OCI-LY1 (cell line): Measurements from ENCODE around the gene PURA.

Experiments
- H2AFZ ChIP-seq: fragments of 200-600 bp; sonication (generic), shearing (Covaris generic); 2 replicates; pipeline ENCODE4 v1.6.0; 2014; ENCODE audit warnings: antibody characterized with exemption, mild to moderate bottlenecking, low read length
- H3F3A ChIP-seq: fragments of 200-600 bp; sonication (generic), shearing (Covaris generic); 2 replicates; pipeline ENCODE4 v1.6.0; 2014; ENCODE audit warnings: mild to moderate bottlenecking, antibody characterized with exemption, low read length, moderate library complexity; ENCODE audit not compliant: insufficient read depth
- H3K27ac ChIP-seq: fragments of 200-600 bp; sonication (generic); 2 replicates; pipeline ENCODE4 v1.5.1; 2014; ENCODE audit warnings: low read length, mixed run types, mild to moderate bottlenecking, low read depth; ENCODE audit not compliant: poor library complexity, severe bottlenecking
- H3K27me3 ChIP-seq: fragments of 200-600 bp; sonication (generic); 2 replicates; pipeline ENCODE4 v1.6.0; 2014; ENCODE audit warnings: antibody characterized with exemption, mild to moderate bottlenecking, low read length, moderate library complexity; ENCODE audit not compliant: insufficient read depth
- H3K36me3 ChIP-seq: fragments of 200-600 bp; sonication (generic); 2 replicates; pipeline ENCODE4 v1.6.1; 2014; ENCODE audit warnings: mild to moderate bottlenecking, antibody characterized with exemption, low read length, moderate library complexity, mixed read lengths; ENCODE audit not compliant: insufficient read depth
- H3K4me1 ChIP-seq: fragments of 200-600 bp; sonication (generic); 2 replicates; pipeline ENCODE4 v1.5.1; 2014; ENCODE audit warnings: mild to moderate bottlenecking, low read length, moderate library complexity; ENCODE audit not compliant: insufficient read depth, severe bottlenecking
- H3K4me2 ChIP-seq: fragments of 200-600 bp; sonication (generic), shearing (Covaris generic); 2 replicates; pipeline ENCODE4 v1.6.1; 2014; ENCODE audit warnings: low read length
- H3K4me3 ChIP-seq: fragments of 200-600 bp; sonication (generic); 2 replicates; pipeline ENCODE4 v1.5.1; 2014; ENCODE audit warnings: low read length, low read depth, mild to moderate bottlenecking, mixed read lengths; ENCODE audit not compliant: poor library complexity, severe bottlenecking
- H3K79me2 ChIP-seq: fragments of 200-600 bp; shearing (Covaris generic); 2 replicates; pipeline ENCODE4 v1.6.1; 2016; ENCODE audit warnings: mixed run types, low read length, mixed read lengths; ENCODE audit not compliant: insufficient read depth
- H3K9ac ChIP-seq: fragments of 200-600 bp; sonication (generic), shearing (Covaris generic); 2 replicates; pipeline ENCODE4 v1.6.1; 2014; ENCODE audit warnings: mild to moderate bottlenecking, low read length, mixed read lengths
- H3K9me2 ChIP-seq: fragments of 200-600 bp; sonication (generic), shearing (Covaris generic); 2 replicates; pipeline ENCODE4 v1.6.1; 2014; ENCODE audit warnings: low read depth, mild to moderate bottlenecking, low read length, mixed read lengths
- H3K9me3 ChIP-seq: fragments of 200-600 bp; shearing (Covaris generic); 2 replicates; pipeline ENCODE4 v1.6.1; 2014; ENCODE audit warnings: low read length, mixed read lengths
- H4K20me1 ChIP-seq: fragments of 200-600 bp; sonication (generic), shearing (Covaris generic); 2 replicates; pipeline ENCODE4 v1.6.0; 2016; ENCODE audit warnings: mild to moderate bottlenecking, low read length; ENCODE audit not compliant: insufficient read depth
- EZH2 ChIP-seq: fragments of 200-600 bp; sonication (generic), shearing (Covaris generic); IDR thresholded peaks from 2 replicates; pipeline ENCODE4 v1.8.0; 2017; ENCODE audit warnings: borderline replicate concordance, mixed run types, mild to moderate bottlenecking, antibody characterized with exemption, low read length, moderate library complexity, mixed read lengths
- TF ChIP-seq, protein P1 (sequence below): fragments of 200-600 bp; sonication (generic), shearing (Covaris generic); IDR thresholded peaks from 2 replicates; pipeline ENCODE4 v1.5.1; 2017; ENCODE audit warnings: mild to moderate bottlenecking, antibody characterized with exemption, low read length, moderate library complexity, mixed read lengths

PURA gene

DNA sequence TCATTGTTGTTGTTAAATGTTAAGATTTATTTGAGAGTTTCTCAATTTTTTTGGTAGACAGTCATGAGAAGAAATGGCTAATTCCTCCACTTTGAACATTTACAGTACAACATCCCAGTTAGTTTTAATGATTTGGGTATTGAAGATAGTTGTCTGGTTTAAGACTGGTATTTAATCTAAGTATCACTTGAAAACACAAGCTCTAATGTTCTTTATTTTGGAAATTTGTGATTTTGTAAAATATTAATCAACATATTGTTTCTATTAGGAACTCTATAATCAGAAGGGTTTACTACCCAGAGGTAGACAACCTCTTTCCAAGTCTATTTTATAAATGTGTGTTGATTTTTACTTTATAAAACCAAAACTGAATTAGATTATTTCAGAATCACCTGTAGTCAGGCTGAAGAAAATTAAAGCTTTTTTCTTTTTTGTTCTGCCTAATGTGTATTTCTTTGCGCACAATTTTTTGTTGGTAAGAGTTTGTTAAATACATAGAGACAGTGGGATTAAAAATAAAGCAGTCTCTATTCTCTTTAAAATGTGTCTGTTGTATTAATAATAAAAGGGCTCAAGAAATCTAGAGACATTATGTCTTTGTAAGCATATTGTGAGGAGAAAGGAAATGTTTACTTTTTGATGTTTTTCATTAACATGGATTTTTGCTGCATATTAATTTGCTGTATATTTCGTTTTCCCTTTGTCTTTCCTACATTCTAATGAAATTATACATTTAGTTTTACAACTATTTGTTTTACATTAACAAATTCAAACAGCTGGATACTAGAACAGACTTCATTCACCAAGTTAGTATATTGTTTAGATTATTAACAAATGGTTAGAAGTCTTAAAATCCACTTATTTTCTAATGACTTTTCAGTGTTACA is 3.9 kb upstream of the PURA start:
- peak overlapping the region; percentile 82; the same call in 1 of the 2 replicates for H3K4me2 ChIP-seq
- H3K4me1 ChIP-seq = peaks cover 41% of the 10 kb centered on the region
- no peaks in the 10 kb centered on the region for H3K9me2 ChIP-seq
- H3K36me3 ChIP-seq = peaks cover 1% of the 10 kb centered on the region; the same call in 1 of the 2 replicates
- H3K79me2 ChIP-seq = no peaks in the 10 kb centered on the region
- no peak overlapping the region; the same call in 1 of the 2 replicates for H3K9ac ChIP-seq
- TF ChIP-seq, protein P1, sequence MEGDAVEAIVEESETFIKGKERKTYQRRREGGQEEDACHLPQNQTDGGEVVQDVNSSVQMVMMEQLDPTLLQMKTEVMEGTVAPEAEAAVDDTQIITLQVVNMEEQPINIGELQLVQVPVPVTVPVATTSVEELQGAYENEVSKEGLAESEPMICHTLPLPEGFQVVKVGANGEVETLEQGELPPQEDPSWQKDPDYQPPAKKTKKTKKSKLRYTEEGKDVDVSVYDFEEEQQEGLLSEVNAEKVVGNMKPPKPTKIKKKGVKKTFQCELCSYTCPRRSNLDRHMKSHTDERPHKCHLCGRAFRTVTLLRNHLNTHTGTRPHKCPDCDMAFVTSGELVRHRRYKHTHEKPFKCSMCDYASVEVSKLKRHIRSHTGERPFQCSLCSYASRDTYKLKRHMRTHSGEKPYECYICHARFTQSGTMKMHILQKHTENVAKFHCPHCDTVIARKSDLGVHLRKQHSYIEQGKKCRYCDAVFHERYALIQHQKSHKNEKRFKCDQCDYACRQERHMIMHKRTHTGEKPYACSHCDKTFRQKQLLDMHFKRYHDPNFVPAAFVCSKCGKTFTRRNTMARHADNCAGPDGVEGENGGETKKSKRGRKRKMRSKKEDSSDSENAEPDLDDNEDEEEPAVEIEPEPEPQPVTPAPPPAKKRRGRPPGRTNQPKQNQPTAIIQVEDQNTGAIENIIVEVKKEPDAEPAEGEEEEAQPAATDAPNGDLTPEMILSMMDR = no peak
- TF ChIP-seq EZH2 = no peak
- no peaks in the 10 kb centered on the region; the same call in 1 of the 2 replicates for H3F3A ChIP-seq
- no peaks in the 10 kb centered on the region for H3K9me3 ChIP-seq
- no peaks in the 10 kb centered on the region for H4K20me1 ChIP-seq
- no peaks in the 10 kb centered on the region for H3K27me3 ChIP-seq
- H2AFZ ChIP-seq = no peak overlapping the region
- no peak overlapping the region for H3K27ac ChIP-seq
- H3K4me3 ChIP-seq = no peak overlapping the region

DNA sequence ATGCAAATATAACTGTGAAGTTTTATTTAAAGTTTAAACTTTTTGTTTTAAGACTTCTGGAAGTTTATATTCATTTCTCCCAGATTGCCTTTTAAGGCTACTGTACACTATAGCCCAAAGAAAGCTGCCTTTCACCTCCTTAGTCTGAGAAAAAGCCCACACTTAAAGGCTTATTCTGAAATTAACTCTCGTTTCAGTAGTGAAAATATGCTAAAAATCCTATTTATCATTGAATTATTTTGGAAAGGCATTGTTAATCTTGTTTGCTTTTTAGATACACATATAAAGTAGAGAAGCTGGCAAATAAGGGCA is 3.3 kb upstream of the PURA start:
- no peaks in the 10 kb centered on the region for H3K27me3 ChIP-seq
- no peaks in the 10 kb centered on the region for H4K20me1 ChIP-seq
- no peak overlapping the region for H3K4me2 ChIP-seq
- TF ChIP-seq, protein P1 = no peak
- TF ChIP-seq EZH2 = no peak
- H3K9me2 ChIP-seq = no peaks in the 10 kb centered on the region
- H3K4me3 ChIP-seq = no peak overlapping the region
- H3K4me1 ChIP-seq = peaks cover 46% of the 10 kb centered on the region
- H3F3A ChIP-seq = no peaks in the 10 kb centered on the region; the same call in 1 of the 2 replicates
- peaks cover 6% of the 10 kb centered on the region; the same call in 1 of the 2 replicates for H3K36me3 ChIP-seq
- H3K9ac ChIP-seq = no peak overlapping the region
- H2AFZ ChIP-seq = no peak overlapping the region
- H3K9me3 ChIP-seq = no peaks in the 10 kb centered on the region
- H3K79me2 ChIP-seq = no peaks in the 10 kb centered on the region
- no peak overlapping the region for H3K27ac ChIP-seq

DNA sequence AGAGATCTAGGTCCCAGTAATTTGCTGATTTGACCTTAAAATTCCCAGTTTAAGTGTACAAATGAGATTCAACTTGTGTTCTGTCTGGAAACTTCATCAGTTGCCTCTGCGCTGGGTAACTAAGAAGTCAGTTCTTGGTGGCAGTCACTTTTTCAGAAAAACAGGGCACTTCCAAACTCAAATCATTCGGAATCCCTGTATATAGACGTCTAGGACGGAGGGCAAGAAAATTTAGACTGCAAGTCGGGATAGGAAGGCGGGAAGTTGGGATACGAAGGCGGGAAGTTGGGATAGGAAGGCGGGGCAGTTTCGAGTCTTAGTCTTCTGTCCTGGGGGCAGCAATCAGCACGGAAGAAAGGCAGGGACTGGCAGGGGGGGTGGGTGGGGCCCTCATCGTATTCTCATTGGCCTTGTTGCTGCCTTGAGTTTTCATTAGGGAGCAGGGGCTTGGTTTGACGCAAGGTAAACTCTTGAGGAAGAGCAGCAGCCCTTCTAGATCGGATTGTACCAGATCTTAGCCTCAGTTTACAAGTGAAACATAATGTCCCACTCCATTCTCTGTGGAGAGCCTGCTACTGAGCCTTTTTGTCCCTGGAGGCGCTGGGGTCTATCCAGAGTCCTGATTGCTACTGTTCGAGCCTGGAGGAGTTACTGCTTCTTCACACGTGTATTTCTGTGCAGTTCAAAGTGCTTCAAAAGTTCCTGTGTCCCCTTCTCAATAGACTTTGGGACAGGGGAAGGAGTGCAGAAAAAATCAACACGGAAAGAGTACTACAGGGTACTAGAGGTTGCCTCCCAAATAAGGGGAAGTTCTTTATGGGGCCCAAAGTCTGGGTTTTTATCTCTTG is 2.7 kb upstream of the PURA start:
- no peak overlapping the region for H3K4me3 ChIP-seq
- no peak overlapping the region for H2AFZ ChIP-seq
- no peaks in the 10 kb centered on the region for H3K9me2 ChIP-seq
- H3K27me3 ChIP-seq = no peaks in the 10 kb centered on the region
- TF ChIP-seq EZH2 = no peak
- TF ChIP-seq, protein P1 = no peak
- H4K20me1 ChIP-seq = no peaks in the 10 kb centered on the region
- peaks cover 6% of the 10 kb centered on the region; the same call in 1 of the 2 replicates for H3K36me3 ChIP-seq
- no peaks in the 10 kb centered on the region; the same call in 1 of the 2 replicates for H3F3A ChIP-seq
- H3K4me2 ChIP-seq = no peak overlapping the region
- no peaks in the 10 kb centered on the region for H3K79me2 ChIP-seq
- H3K4me1 ChIP-seq = peaks cover 52% of the 10 kb centered on the region
- H3K27ac ChIP-seq = no peak overlapping the region
- H3K9ac ChIP-seq = no peak overlapping the region
- no peaks in the 10 kb centered on the region for H3K9me3 ChIP-seq
